HG02970 (cell line): ENCODE results near the gene UPK2.

Experiments used
- ATAC-seq: cut with Tn5 transposase; IDR thresholded peaks from one replicate; pipeline ENCODE4 v1.9.1; 2021; ENCODE audit warnings: mild to moderate bottlenecking, moderate library complexity, moderate number of reproducible peaks; ENCODE audit not compliant: unreplicated experiment, low FRiP score

The UPK2 gene

DNA sequence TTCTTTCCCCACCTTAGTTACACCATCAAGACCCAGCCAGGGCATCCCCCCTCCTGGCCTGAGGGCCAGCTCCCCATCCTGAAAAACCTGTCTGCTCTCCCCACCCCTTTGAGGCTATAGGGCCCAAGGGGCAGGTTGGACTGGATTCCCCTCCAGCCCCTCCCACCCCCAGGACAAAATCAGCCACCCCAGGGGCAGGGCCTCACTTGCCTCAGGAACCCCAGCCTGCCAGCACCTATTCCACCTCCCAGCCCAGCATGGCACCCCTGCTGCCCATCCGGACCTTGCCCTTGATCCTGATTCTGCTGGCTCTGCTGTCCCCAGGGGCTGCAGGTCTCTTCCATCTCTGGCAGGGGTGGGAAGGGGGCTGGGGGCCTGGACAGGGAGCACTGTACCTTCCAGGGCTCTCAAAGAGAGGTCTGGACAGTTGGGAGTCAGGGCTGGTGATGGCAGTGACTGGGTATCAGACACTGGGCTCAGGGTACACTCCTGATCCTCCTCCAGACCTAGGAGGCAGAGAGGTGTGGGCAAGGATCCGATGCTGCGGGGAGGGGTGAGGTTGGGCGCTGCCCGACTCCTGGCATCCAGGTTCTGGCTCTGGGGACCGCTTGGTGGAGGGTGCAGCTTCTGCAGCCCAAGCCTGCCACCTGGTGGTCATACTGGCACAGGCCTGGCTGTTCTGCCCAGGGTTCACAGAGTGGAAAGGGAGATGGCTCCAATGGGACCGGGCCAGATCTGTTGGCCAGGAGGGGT, at the start of gene UPK2:
Gene UPK2, plus strand, starts transcription at position 205 of the 753 bp plus-strand sequence. Its CDS starts 53 bp downstream, at position 258.
- peak; percentile 56 for ATAC-seq

DNA sequence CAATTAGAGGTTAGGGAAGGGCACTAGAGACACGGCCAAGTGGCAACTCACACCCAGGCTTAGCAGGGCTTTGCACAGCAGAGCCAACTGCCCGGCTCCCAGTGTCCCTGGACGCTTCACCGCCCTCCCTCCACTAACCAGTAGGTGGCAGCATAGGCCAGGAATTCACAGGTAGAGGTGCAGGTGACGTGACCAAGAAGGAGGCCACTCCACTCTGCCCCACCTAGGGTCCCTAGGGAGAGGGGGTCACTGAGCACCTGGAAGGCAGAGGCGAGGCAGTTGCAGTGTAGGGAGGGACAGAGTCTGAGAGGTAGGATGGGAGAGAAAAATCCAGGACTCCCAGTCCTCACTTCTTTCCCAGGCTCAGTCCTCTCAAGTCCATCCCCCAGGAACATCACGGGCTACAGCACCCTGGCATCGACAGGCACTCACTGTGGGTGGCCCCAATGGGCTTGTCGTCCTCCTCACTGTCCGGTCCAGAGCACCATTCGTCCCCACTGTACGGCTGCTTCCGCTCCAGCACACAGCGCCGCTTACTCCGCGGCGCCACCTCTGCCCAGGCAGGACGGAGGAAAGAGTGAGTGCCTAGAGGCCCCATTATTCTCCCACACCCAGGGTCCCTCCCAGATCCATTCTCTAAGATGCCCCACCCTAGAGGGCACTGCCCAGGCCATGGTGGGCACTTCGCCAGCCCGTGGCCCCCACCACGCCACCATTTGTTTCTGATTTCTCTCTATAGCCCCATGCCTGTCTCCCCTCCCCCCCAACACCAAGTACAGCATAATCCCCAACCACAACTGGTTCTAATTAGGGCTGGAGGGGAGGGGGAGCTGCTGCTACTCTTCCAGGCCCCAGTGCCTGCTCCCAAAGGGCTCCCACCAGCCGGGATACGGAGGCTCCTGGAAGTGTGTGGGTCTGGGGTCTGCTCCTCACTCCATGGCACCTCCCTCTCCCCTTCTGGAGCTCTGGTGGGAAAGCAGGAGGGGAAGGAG, 48.8 kb upstream of the UPK2 start:
- ATAC-seq: no peak

DNA sequence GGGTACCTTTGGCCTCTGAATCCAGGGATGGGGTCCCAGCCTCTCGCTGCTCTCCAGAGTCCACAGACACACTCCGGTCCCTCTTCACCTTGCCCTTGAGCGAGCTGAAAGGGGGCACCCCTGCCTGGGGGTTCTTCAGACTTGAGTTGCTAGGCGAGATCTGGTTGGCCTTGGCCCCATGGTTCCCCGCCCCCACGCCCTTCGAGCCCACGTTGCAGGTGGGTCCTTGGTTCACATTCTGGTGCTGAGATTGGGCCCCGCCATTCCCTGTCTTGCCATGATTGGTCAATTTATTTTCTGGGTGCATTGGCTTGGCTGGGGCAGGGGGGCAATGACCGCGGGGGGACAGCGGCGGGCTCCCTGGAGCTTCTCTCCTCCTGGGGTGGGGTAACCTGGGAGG, 47.8 kb upstream of the UPK2 start:
- ATAC-seq: no peak

DNA sequence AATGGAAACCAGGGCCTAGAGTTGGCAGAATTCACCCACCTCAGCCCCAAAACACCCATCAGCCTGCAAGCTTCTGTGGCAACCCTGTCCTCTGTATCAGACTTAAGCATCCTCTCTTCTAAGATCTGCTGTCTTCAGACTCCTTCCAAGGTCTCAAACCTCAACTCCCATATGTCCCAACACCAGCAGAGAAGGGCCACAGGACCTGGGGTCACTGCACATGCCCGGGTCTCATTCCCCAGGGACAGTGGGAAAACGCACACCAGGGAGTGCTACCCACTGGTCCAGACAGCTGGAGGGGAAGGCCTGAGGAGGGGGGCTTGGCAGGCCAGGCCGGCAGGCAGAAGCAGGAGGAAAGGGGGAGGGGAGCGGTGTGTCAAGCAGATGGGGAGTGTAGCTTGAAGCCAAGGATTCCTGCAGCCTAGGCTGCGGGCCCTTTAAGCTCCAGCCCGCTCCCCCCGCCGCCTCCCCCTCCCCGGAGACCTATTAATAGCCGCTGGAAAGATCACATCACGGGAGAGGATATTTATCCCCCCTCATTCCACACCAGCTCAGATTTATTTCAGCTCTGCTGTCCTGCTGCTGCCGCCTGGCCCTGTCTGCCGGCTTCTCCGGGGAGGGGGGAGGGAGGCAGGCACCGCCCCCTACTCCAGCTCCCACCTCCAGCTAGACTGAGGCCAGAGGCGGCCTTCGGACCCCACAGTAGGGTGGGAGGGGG, 47.0 kb upstream of the UPK2 start:
- no peak for ATAC-seq

DNA sequence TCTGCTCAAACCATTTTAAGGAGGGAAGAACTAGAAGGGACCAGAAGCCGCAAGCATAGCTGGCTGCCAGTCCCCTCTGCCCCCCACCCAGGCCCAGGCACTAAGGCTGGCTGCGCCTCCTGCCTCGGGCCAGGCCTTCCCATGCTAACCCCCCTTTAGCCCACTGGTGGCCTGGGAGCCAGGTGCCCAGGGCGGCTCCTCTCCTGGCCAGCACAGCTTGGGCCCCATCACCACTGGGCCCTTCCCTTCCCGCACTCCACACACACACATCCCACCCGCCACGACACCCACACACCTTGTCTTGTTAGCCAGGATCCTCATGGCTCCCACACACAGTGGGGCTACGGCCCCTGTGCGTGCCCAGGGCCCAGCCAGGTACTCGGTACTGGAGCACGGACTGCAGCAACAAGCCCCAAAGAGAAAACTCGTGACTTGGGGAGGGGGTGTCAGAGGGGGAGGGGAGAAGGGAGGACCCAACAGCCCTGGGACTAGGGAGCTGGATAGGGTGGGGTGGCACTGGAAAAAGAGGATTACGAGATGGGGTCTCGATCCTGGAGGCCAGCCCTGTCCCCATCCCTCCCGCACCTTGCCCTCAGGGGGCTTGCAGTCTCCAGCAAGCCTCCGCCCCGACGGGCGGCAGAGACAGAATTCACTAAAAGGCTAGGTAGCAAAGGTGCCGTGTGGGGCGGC, 46.3 kb upstream of the UPK2 start:
- ATAC-seq: no peak

DNA sequence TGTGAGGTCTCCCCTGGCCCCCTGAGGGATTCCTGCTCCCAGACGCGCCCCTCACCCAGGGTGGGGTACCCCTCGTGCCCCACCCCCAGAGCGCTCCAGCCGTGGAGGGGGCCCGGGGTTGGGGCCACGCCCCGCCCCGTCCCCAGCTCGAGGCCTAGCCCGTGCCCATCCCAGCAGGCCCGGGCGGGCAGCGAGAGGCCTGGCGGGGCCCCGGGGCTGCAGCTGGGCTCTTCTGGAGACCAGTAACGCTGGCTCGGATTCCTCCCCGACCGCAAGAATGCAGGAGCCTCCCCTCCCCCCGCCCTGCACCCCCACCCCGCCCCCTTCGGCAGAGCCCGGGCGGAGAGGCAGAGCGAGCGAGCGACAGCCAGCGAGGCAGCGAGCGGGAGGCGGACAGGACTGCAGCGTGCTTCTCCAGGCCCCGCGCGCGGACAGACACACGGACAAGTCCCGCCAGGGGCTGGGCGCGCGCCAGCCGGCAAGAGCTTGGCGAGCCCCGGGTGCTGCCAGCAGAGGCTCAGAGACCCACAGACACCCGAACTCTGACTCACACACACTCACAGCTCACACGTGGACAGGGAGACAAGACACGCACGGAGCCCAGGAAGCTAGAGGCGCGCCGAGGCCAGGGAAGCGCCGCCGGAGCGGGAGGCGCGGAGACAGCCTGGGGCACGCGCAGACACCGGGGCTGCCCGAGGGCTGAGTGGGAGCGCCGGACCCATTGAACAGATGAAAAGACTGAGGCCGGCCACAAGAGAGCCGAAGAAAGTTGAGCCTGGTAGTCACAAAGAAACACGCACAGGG, 45.6 kb upstream of the UPK2 start:
- ATAC-seq: no peak

DNA sequence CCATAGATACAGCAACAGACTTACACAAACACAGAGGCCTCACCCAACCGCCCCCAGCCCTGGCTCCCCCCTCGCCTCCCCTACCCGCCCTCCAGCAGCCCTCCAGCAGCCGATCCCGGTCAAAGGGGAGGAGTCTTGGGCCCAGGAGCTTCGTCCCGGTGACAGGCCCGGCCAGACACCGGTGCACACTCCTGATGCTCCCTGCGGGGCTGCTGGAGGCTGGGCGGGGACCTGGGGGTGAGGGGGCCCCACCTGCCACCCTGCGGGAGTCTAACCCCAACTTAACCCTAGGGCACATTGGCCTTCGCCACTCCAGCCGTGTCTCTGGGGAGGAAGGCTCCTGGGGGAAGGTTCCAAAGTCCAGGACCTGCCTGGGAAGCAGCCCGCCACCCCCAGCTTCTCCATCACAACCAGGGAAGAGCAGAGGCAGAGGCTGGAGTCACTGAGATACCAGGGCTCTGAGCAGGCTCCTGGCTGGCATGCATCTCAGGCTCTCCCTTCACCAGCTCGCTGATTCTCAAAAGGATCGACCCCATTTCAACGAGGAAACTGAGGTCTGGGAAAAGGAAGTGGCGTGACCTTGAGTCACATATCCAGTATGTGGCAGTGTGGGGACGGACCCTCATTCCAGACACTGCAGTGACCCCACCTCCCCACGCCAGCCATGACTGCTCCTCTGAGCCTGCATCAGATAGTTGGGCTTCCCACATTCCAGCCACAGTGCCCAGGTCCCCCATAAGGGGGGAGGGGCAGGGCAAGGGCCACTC, 44.8 kb upstream of the UPK2 start:
- no peak for ATAC-seq

DNA sequence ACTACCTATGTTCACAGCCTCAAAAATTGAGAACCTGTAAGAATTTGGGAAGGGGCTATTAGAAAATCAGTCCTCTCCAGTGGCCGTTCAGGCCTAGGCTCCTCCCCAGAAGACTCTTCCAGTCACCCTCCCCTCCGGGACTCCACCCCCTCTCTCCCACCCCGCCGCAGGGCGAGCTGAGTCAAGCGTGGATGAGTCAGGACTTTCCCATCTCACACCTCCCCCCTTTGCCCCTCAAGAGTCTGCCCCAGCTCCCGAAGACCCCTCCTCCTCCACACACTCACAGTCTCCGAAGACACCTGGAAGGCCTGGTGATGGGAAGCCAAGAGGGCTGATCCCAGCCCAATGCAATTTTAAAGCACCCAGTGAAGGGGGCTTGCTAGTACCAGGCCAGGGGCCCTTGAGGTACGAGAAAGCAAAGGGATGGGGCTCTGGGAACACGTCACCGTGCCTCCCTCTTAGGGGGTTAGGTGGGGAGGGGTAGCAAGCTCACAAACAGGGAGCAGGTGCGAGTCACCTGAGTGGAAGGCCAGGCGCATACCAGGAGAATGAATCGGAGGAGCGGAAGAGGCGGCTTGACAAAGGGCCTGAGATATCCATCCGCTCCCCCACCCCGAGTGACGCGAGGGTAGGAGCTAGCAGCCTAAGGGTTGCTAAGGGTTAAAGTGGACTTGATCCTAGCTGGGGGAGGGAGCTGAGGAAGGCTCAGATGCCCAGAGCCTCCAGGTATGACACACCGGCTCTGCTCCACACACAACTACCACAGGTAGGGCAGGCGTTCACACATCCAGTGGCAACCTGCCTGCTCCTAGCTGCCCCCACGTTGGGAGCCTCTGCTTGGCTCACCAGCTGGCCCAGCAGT, 44.0 kb upstream of the UPK2 start:
- ATAC-seq: no peak

DNA sequence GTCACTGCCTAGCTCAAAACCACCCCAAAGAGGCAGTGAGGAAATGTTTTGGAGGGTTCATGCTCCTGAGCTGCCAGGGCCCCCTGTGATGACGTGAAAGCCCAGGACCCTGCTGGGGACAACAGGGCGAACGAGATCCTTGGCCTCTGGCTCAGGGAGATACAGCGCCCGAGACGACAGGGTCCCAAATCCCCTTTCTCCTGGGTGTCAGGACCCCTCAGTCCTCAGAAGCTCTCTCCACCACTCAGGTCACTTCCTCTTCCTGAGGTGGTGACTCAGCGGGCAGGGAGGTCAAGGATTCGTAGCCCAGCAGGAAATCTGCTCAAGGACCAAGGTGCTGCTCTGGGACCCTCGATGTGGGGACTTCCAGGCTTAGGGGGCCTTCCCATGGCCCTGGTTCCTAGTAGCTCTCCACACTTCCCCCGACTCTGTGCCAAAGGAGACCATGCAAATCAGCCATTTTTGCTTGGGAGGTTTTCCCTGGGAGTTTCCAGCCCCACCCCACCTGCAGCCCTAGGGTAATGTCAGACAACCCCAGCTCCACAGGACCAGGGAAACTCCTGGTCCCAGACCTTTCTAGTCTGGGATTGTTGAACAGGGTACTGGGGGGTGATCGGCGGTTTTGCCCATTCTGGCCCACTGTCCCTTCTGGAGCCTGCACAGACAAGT, 43.2 kb upstream of the UPK2 start:
- no peak for ATAC-seq

DNA sequence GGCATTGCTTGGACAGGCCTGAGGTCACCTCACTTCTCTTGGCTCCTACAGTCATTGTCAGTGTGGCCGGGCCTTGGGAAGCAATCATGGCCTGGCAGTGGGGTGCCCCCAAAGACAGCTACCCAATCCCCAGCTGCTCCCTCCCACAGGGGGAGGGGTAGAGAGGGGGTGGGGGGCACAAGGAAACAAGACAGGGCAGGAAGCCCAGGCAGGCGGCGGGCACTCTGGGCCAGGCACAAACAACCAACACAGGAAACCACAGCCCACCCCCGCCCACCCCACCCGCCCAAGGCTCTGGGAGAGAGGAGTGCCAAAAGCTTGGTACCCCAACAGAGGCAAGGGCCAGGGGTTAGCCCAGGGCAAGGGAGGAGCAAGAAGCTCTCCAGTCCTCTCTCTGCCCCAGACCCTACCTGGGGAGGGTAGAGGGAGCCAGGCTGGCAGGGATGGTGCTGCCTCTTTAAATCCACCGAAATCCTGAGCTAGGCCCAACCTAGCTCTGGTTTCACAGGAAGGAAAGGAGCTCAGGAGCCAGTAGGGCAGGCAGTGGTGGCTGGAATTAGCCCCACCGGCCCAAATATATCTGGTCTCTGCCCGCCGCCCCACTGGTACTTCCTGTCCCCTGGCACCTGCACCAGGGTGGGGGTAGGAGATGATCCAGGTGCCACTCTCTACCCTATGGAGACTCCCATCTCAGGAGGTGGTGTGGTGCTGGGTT, 42.5 kb upstream of the UPK2 start:
- no peak for ATAC-seq

DNA sequence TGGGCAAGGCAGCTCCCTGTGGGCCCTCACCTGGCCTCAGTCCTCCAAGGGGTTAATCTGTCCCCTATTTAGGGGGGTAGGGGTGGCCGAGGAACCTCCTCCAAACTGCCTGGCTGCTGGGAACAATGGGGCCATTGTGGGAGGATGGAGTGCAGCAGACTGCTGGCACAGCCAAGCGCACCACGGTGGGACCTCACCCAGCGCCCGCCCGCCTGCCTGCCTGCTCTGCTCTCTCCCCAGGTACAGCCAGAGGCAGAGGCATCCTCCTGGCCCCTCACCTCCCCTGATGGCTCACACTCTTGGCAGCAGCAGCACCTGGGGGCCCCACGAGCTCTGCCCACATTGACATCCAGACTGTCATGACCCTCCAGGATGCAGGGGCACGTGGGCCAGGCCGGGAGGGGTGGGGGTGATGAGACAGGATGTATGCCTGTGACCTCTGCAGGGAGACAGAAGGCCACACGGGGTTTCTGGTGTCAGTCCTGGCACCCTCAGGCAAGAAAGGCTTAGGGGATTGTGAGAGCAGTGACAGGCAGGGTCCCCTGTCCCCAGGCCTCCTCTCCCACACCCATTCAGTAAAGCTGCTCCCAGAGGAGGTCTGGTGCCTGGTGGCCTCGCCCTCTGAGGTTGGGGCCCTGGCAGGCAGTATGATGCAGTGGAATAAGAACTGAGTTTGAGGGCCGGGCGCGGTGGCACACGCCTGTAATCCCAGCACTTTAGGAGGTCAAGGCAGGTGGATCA, 41.8 kb upstream of the UPK2 start:
- ATAC-seq: no peak

DNA sequence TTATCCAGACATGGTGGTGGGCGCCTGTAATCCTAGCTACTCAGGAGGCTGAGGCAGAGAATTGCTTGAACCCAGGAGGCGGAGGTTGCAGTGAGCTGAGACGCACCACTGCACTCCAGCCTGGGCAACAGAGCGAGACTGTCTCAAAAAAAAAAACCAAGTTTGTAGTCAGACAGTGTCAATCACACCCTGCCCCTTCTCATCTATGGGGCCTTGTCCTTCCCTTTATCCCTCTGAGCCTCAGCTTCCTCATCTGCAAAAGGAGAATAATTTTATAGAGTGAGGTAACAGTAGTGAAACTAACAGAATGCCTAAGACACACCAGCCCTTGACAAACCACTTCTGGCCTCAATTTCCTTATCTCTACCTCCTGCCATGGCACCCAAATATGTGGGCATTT, 41.1 kb upstream of the UPK2 start:
- ATAC-seq: no peak

DNA sequence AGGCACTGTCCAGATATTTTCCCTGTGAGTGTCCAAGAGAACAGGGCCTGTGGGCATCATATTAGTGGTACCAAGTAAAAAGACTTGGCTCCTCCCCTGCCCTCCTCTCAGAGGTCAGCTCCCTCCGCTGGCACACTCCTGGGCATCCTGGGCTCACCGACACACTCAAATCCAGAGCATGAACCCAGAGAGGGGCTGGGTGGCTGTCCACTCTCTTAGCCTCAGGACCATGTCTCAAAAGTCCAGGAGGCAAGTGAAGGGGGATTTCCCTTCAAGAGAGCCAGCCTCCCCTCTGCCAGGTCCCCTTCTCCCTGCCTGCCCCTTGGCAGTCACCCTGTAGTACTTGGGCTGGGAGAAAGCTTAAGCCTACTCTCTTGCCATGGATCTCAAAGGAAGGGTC, 40.7 kb upstream of the UPK2 start:
- ATAC-seq: no peak

DNA sequence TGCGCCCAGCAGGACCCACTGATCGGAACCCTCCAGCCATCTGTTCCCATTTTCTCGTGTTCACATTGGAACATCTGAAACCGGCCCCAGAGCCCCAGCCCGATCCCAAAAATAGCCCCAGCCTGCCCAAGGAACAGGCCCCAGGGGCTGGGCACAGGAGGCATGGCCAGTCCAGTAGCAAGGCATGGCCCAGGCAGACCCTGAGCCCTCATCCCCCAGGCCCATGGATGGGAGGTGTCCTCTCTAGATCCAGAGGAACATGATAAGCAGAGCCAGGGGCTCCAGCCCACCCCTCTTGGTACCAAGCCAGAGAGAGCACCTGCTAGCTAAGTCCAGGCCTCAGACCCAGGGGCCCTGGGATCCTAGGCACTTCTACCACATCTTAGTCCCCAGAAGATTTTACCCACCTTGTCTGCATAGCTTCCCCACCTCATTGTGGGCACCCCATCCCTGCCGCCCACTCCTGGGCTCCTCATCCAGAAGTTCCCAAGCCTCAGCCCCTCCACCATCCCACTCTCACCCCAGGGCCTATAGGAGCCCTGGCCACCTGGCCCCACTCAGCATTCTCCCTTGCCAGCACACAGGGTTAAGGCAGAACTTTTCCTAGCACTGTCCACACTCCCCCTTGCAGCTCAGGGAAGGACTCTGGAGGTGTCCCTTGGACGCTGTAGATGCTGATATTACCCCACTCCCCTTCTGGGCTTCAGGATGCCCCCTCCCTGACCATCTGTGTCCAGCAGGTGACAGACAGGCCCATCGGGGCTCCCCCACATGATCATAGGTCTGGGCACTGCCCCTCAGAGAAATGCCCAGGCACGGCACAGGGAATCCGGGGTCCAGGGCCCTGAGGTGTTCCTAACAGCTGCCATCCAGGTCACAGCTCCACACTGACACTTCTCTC, 39.9 kb upstream of the UPK2 start:
- no peak for ATAC-seq

DNA sequence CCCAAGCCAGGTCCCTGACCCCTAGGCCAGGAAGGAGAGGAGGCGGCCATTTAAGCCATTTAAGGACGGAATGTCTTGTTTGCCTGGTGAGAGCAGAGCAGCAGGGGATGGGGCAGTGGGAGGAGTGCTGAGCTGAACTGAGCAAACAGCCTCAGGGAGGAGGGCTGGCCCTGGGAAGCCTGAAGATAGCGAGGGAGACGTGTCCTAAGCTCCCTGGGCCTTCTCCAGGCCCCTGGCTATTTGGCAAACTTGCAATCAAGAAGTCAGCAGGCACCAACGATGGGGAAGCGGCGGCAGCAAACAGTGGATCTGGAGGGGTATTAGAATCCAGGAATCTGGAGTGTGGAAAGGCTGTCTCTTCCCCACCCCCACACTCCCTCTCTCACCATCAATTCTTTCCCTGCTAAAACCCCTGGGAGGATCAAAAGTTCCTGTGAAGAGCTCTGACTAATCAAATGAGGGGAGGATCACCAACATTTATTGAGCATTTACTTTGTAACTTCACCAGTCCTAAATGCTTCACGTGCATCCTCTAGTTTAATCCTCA, 39.2 kb upstream of the UPK2 start:
- no peak for ATAC-seq
